Fibroblast of pulmonary artery (primary cell): ENCODE measurements around the gene TRIP4.

Source experiments
- DNase-seq: peaks from one replicate; pipeline ENCODE4 v3.0.0-alpha.2; 2010; ENCODE audit warnings: low read depth
- H3K4me3 ChIP-seq: replicated peaks from 2 replicates; pipeline ENCODE4 v1.5.1; 2011; ENCODE audit warnings: low read depth, mild to moderate bottlenecking, control low read depth, low read length, moderate library complexity
- CTCF ChIP-seq: IDR thresholded peaks from 2 replicates; pipeline ENCODE4 v1.5.1; 2011; ENCODE audit warnings: mild to moderate bottlenecking, control low read depth, low read length, inconsistent platforms; ENCODE audit errors: missing control alignments

The TRIP4 gene

DNA sequence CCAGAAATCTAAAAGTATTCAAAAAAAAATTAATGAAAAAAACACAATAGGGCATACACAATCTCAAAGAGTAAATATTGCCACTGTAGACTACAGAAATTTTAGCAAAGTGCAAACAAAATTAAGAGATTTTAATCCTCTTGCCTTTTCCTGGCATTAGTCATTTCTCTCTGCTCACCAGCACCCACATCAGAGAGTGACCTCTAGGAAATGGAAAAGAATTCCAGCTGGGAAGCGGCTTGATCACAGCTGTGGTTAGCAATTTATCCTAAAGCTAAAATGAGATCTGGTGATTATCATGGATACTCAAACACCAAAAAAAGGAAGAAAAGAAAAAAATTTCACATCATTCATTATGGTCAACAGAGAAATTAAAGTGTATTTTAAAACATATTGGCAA lies 39.2 kb upstream of the TRIP4 start:
- DNase-seq, result no peak
- no peak for TF ChIP-seq CTCF
- no peak overlapping the region for H3K4me3 ChIP-seq

GRCh38 chr15:64349375-64349774 lies 38.3 kb upstream of the TRIP4 start:
- DNase-seq, result no peak
- no peak overlapping the region for H3K4me3 ChIP-seq
- no peak for TF ChIP-seq CTCF

DNA sequence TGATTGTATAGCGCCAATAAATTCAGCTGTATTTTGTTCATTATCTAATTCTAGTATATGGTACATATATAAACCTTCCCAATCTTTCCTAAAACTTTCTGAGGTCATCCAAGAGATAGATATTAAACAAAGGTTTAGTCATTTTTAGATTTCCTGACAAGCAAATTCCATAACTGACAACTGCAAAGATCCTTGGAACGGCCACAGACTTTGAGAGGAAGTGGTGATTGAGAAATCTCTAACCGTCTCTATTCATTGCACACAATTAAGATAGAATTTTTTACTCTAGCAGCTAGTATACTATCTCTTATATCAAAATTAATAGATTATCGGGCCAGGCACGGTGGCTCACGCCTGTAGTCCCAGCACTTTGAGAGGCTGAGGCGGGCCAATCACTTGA lies 36.4 kb upstream of the TRIP4 start:
- no peak for TF ChIP-seq CTCF
- peak; percentile 21 for DNase-seq
- no peak overlapping the region for H3K4me3 ChIP-seq

GRCh38 chr15:64354688-64355344 lies 32.8 kb upstream of the TRIP4 start:
- peak overlapping the region; percentile 92 for H3K4me3 ChIP-seq
- TF ChIP-seq CTCF, result no peak

GRCh38 chr15:64355348-64355943 lies 32.2 kb upstream of the TRIP4 start:
- no peak for TF ChIP-seq CTCF
- peak overlapping the region; percentile 92 for H3K4me3 ChIP-seq
- no peak for DNase-seq

More at GRCh38 chr15:64354688-64355344, 32.8 kb upstream of the TRIP4 start:
- no peak for DNase-seq

DNA sequence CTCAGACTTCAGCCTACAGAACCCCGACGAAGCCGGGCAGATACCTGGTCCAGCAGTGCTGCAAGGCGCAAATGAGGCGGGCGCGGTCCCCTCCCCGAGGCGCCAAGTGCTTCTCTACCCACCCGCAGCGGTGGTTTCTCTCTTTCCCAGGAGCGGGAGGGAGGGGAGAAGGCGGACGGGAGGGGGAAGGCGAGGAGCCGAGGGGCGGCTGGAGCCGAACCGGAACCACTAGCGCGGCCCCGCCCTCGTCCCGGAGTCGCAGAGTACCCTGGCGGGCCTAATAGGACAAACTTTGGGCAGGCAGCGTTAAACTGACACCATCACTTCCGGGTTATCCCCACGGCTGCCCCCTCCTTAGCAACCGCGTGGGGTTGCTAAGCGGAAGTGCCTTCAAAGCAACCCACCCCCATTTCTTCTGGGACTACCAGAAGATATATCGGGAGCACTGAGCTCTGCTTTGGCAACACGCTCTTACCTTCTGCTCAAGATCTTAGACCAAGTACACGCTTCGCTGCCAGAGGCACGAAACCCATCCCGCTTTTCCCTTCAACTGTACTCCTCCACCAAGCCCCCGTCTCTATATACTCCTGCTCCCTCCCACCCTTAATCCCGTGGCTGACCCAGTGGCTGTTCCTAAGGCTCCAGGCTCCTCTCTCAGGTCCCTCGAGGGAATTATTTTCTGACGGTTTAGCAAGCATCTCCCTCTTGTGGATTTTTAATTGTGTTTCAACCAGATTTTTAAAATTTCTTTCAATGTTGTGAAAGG lies 31.5 kb upstream of the TRIP4 start, which contains the start of gene CSNK1G1:
Gene CSNK1G1, minus strand, starts transcription at position 230 of the 766 bp plus-strand sequence. CDS start 55,674 bp downstream, outside the sequence.
- H3K4me3 ChIP-seq, result peak within 1 kb of the TSS; percentile 92
- peak; percentile 50 for TF ChIP-seq CTCF
- DNase-seq, result peak; percentile 99
